Muscle of leg (tissue), 11 donors: Measurements from ENCODE around the gene KCNG3. TPM values are rescaled to one million over a fixed set of nuclear protein-coding genes. Genes with fewer than 3 reads are reported as not detected.

Experiments
- DNase-seq: peaks from one replicate; pipeline ENCODE4 v3.0.0; 2013
- H3K27ac ChIP-seq: one replicate; pipeline ENCODE4 v1.5.1; 2013; ENCODE audit warnings: mild to moderate bottlenecking, low read length, control low read depth
- H3K27me3 ChIP-seq: one replicate; pipeline ENCODE4 v1.6.1; 2013; ENCODE audit warnings: low read length; ENCODE audit not compliant: control insufficient read depth, insufficient read depth
- H3K36me3 ChIP-seq: one replicate; pipeline ENCODE4 v1.6.1; 2013; ENCODE audit warnings: low read length; ENCODE audit not compliant: control insufficient read depth, insufficient read depth
- H3K4me1 ChIP-seq: one replicate; pipeline ENCODE4 v1.6.1; 2013; ENCODE audit warnings: low read length; ENCODE audit not compliant: control insufficient read depth, insufficient read depth
- H3K4me3 ChIP-seq: one replicate; pipeline ENCODE4 v1.5.1; 2013; ENCODE audit warnings: low read length, control low read depth
- H3K9me3 ChIP-seq: replicated peaks from 2 replicates; pipeline ENCODE4 v1.6.1; 2013; ENCODE audit warnings: low read depth, low read length; ENCODE audit not compliant: control insufficient read depth
- WGBS: methylation state at CpG from one replicate; pipeline ENCODE4 v1.1.5; 2013; ENCODE audit warnings: missing lambda C conversion rate; ENCODE audit not compliant: insufficient coverage; 5-methylcytosine and 5-hydroxymethylcytosine counted together
- polyA plus RNA-seq, 8 donors: library from polyadenylated mRNA; unstranded; fragments of 120-200 nt; gene quantifications; one replicate each; pipeline versions ENCODE4 v1.2.1 to v1.2.3, GENCODE V29; 2013; ENCODE audit warnings: inconsistent platforms in 1 of 8, low replicate concordance in 1 of 8; ENCODE audit not compliant: insufficient read length in 8 of 8, insufficient read depth in 1 of 8
- total RNA-seq: library from RNA; stranded (reverse); fragments of 120-200 nt; gene quantifications from one replicate; pipeline ENCODE4 v1.2.4, GENCODE V29; 2013

KCNG3 gene
- total and polyA plus RNA-seq, 9 donors: 0.04 to 0.09 TPM; not detected in 7

DNA sequence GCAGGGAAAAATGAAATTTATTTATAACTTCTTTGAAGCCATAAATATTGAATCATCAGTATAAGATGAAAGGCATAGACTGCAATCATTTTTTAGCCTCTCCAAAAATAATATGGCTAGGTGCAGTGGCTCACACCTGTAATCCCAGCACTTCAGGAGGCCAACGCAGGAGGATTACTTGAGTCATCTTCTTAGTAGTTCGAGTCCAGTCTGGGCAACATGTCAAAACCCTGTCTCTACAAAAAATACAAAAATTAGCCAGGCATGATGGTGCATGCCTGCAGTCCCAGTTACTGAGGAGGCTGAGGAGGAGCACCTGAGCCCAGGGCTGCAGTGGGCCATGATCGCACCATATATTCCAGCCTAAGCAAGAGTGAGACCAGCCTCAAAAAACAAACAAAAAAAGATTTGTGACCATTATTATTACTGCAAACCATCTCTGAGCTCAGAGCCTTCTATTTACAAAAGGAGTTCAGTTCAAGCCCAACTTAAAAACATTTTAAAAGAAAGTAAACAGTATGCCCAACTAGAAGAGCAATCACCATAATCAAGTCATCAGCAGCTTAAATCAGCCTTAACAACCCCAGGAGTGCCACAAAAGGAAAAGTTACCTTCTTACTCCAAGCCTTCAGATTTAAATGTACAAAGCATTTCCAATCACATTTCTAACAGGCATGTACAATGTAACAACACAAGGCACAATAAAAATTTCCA is 37.5 kb downstream of the KCNG3 start:
- no CpG with 5 or more reads among the region's 3 CpGs for WGBS
- H3K9me3 ChIP-seq: no peaks in the 10 kb centered on the region
- H3K4me3 ChIP-seq: no peak overlapping the region
- no peak overlapping the region for H3K27ac ChIP-seq
- H3K36me3 ChIP-seq: no peaks in the 10 kb centered on the region
- no peaks in the 10 kb centered on the region for H3K4me1 ChIP-seq
- H3K27me3 ChIP-seq: no peaks in the 10 kb centered on the region
- no peak for DNase-seq

DNA sequence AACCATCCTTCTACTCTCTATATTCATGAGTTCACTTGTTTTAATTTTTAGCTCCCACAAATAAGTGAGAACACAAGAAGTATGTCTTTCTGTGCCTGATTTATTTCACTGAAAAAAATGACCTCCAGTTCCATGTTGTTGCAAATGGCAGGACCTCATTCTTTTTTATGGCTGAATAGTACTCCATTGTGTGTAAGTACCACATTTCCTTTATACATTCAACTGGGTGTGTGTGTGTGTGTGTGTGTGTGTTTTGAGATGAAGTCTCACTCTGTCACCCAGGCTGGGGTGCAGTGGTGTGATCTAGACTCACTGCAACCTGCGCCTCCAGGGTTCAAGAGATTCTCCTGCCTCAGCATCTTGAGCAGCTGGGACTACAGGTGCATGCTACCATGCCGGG is 41.2 kb downstream of the KCNG3 start:
- Histone ChIP-seq H3K4me1 (no peaks in the 10 kb centered on the region), H3K4me3 (no peak overlapping the region), H3K9me3 (no peaks in the 10 kb centered on the region), H3K36me3 (no peaks in the 10 kb centered on the region), H3K27ac (no peak overlapping the region), H3K27me3 (no peaks in the 10 kb centered on the region)
- WGBS: 86% methylated on average over 2 of the region's 2 CpGs
- DNase-seq: no peak

DNA sequence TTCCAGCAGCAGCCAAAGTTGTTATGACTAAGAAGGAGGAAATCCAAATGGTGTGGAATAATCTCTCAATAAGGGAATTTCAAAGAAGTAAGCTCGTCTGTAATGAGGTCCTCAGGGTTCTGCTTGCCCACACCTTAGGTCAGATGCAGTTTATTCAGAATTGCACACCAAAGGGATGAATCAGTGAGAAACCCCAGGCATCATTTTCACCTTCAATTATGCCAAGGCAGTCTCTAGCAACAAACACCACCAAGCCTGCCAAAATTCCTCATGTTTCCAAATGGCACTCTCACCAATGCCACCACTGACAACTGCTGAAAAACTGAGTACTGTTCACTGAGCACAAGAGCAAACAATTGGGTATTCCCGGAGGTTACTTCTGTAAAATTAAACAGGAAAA is 43.6 kb downstream of the KCNG3 start:
- no peaks in the 10 kb centered on the region for H3K27me3 ChIP-seq
- H3K4me3 ChIP-seq: no peak overlapping the region
- no peaks in the 10 kb centered on the region for H3K36me3 ChIP-seq
- no peaks in the 10 kb centered on the region for H3K4me1 ChIP-seq
- H3K9me3 ChIP-seq: no peaks in the 10 kb centered on the region
- 60% methylated on average over 1 of the region's 2 CpGs for whole genome bisulfite sequencing
- H3K27ac ChIP-seq: no peak overlapping the region
- no peak for DNase-seq

DNA sequence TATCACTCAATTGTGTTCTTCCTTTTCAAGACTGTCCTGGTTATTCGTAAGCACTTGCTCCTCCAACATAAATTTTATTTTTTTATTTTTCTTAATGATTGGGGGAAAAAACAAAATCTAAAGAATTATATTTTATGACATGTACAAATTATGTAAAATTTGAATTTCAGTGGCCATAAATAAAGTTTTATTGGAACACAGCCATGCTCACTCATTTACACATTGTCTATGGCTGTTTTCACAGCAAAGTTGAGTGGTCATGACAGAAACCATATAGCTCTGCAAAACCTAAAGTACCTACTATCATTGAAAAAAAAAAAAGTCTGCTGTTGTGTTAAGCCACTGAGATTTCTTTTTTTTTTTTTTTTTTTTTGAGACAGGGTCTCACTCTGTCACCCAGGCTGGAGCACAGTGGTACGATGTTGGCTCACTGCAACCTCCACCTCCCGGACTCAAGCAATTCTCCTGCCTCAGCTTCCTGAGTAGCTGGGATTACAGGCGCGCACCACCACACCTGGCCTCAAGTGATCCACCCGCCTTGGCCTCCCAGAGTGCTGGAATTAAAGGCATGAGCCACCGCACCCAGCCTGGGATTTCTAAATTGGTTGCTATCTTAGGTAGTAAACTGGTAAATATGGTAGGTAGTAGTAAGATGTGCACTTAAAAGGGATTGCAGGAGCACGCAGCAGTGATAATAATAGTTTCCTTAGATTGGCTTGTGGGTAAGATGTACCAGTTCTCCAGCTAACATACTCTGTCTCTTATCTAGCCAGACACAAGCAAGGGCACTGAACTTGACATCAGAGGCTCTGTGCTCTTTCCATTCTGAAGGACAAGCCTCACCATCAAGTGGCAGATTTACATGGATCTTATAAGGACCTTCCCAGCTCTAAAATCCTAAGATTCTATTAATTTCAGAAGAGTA is 44.4 kb downstream of the KCNG3 start:
- Histone ChIP-seq H3K27ac (no peak overlapping the region), H3K27me3 (no peaks in the 10 kb centered on the region), H3K36me3 (no peaks in the 10 kb centered on the region), H3K4me1 (no peaks in the 10 kb centered on the region), H3K4me3 (no peak overlapping the region), H3K9me3 (no peaks in the 10 kb centered on the region)
- DNase-seq: no peak
- 90% methylated on average over 3 of the region's 8 CpGs for WGBS

DNA sequence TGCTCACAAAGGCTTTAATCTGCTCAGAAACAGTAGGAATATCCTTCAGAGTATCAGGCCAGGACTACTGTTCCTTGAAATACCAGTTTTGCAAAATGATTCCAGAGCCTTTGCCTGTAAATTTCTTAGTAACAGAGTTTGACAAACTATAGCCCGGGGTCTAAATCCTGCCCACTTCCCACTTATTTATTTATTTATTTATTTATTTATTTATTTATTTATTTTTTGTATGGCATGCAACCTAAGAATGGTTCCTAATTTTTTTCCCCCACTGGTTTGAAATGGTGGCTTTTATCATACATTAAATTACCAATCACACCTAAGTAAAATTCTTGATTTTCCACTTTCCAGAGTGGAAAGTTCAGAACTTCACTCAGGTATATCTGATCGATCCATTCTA is 45.6 kb downstream of the KCNG3 start:
- no peak overlapping the region for H3K27ac ChIP-seq
- no peaks in the 10 kb centered on the region for H3K9me3 ChIP-seq
- H3K27me3 ChIP-seq: no peaks in the 10 kb centered on the region
- WGBS: 80% methylated on average over 1 of the region's 2 CpGs
- H3K4me3 ChIP-seq: no peak overlapping the region
- DNase-seq: no peak
- H3K36me3 ChIP-seq: no peaks in the 10 kb centered on the region
- H3K4me1 ChIP-seq: no peaks in the 10 kb centered on the region

DNA sequence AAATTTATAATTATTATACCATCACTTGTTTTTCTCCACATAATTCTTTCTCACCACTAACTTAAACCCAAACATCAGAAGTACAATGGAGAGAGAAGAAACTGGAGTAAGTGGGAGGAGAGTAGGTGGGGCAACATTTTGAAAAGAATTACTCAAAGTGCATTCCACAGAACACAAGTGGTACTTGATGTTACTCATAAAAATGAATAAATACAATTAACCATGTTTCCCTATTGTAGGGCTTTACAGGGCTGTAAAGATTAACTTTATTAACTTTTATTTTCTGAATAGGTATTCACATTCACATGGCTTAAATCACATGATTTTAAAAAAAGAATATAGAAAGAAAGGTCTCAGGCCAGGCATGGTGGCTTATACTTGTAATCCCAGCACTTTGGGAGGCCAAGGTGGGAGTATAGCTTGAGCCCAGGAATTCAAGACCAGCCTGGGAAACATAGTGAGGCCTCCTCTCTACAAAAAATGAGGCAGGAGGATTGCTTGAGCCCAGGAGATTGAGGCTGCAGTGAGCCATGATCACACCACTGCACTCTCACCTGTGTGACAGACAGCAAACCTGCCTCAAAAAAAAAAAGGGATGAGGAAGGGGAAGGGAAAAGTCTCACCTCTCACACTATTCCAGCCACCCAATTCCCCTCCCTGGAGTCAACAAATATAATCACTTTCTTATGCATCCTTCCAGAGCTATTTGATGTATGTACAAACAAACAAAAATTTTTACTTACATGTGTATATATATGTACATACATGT is 47.1 kb downstream of the KCNG3 start:
- H3K36me3 ChIP-seq: no peaks in the 10 kb centered on the region
- H3K9me3 ChIP-seq: no peaks in the 10 kb centered on the region
- no peaks in the 10 kb centered on the region for H3K27me3 ChIP-seq
- H3K4me1 ChIP-seq: no peaks in the 10 kb centered on the region
- H3K27ac ChIP-seq: no peak overlapping the region
- no peak for DNase-seq
- H3K4me3 ChIP-seq: no peak overlapping the region

DNA sequence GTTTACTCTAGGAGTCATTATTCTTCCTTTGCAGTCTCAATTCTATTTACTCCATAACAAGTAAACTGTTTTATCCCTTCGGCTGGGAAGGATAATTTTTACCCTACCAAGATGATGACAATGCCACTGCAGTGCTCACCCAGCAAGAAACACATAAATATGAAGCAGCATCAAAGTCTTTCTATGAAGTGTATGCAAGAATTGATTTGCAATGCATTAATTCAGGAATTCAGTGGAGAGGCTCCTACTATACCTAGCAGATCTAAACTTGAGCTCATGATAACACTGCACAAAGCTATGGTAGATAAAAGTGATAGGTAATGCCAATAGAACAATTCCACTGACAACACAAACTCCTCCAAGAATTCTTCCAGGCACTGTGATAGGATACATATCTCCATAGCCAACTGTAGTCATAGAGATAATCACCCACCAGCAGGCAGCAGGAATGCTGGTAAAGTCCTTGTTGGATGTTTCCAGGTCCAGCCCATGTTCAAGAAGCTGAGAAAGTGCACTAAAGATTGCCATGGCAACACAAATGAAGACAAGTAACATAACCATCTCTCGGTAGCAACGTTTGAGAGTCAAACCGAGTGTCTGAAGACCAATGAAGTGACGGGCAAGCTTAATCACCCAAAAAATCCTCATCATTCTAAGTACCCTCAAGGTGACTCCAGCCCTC is 49.9 kb downstream of the KCNG3 start:
- Histone ChIP-seq H3K9me3 (no peaks in the 10 kb centered on the region), H3K27me3 (no peaks in the 10 kb centered on the region), H3K4me1 (no peaks in the 10 kb centered on the region), H3K36me3 (no peaks in the 10 kb centered on the region), H3K27ac (no peak overlapping the region), H3K4me3 (no peak overlapping the region)
- 77% methylated on average over 4 of the region's 5 CpGs for WGBS
- no peak for DNase-seq

DNA sequence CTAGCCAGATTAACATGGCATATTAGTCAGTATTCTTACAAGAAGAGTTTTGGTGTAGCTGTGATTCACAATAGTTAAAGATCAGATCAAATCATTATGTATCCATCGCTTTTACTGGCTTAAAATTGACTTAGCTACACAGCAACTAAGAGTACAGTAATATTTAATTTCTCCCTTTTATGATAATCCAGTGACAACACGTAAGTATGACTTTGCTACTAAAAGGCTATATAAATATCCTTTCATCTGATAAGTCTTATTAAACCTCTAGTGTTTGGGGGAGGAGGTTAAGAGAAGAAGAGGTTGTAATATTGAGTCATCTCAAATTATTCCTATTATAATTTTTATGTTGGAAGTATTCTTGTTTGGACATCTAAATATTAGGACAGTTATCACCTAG is 51.0 kb downstream of the KCNG3 start:
- Histone ChIP-seq H3K27ac (no peak overlapping the region), H3K4me3 (no peak overlapping the region), H3K9me3 (no peaks in the 10 kb centered on the region), H3K36me3 (no peaks in the 10 kb centered on the region), H3K27me3 (no peaks in the 10 kb centered on the region), H3K4me1 (no peaks in the 10 kb centered on the region)
- no peak for DNase-seq
- WGBS: no CpG with 5 or more reads among the region's 2 CpGs

DNA sequence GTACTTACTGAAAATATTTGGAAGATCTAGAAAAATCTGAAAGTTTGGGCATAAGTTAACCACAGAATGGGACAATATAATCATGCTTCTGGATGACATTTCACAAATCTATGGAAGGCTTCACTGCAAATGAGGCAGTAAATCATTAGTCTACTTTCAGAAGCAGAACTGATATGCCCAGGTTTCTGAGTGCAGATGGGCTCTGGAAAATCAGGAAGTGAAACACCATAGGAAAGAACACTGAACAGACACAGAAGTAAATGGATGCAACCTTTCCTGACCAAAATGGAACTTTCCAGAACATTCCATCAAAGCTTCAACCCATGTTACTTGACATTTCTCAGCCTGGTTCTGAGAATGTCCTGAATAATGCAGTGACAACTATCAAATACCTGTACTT is 55.1 kb downstream of the KCNG3 start:
- H3K27ac ChIP-seq: no peak overlapping the region
- DNase-seq: peak; percentile 31
- no peak overlapping the region for H3K4me3 ChIP-seq

DNA sequence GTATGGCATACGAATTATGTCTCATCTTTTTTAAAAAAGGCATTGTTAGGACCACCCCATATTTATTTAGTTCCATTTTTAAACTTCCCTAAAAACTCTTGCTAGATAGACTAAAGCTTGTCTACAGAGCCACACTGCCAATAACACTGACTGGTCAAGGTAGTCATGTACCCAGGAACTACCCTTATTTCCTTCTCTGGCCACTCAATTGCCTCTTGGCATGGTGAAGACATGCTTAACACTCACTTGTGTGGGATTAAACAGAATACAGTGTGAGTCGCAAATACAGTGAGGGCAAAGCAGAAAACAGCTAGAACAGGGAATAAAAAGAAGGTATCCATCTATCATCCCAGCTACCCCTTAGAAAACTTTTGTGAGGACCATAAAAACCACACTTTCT is 57.4 kb downstream of the KCNG3 start:
- no peaks in the 10 kb centered on the region for H3K4me1 ChIP-seq
- DNase-seq: no peak
- no peaks in the 10 kb centered on the region for H3K27me3 ChIP-seq
- WGBS: no CpG with 5 or more reads among the region's 2 CpGs
- H3K4me3 ChIP-seq: no peak overlapping the region
- H3K36me3 ChIP-seq: no peaks in the 10 kb centered on the region
- no peak overlapping the region for H3K27ac ChIP-seq
- no peaks in the 10 kb centered on the region for H3K9me3 ChIP-seq

More for the DNA sequence above, 55.1 kb downstream of the KCNG3 start:
- Histone ChIP-seq H3K4me1 (no peaks in the 10 kb centered on the region), H3K27me3 (no peaks in the 10 kb centered on the region), H3K9me3 (no peaks in the 10 kb centered on the region), H3K36me3 (no peaks in the 10 kb centered on the region)
